HEK293T (cell line): ENCODE results near the gene EVA1A.

Experiments
- FOXA1 ChIP-seq: fragments of 450-650 bp; IDR thresholded peaks from 2 replicates; pipeline ENCODE4 v1.6.1; 2016; ENCODE audit warnings: mild to moderate bottlenecking
- FOXK2 ChIP-seq: fragments of 450-650 bp; IDR thresholded peaks from 2 replicates; pipeline ENCODE4 v1.6.1; 2016; ENCODE audit warnings: mild to moderate bottlenecking
- HDGF ChIP-seq: fragments of 450-650 bp; IDR thresholded peaks from 2 replicates; pipeline ENCODE4 v1.6.1; 2017; ENCODE audit warnings: antibody characterized with exemption, borderline replicate concordance
- LEF1 ChIP-seq: fragments of 450-650 bp; IDR thresholded peaks from 2 replicates; pipeline ENCODE4 v1.6.1; 2017; ENCODE audit warnings: mild to moderate bottlenecking, borderline replicate concordance
- ZNF384 ChIP-seq: fragments of 450-650 bp; IDR thresholded peaks from 2 replicates; pipeline ENCODE4 v1.6.1; 2016
- TF ChIP-seq, protein P1 (sequence below): fragments of 450-650 bp; IDR thresholded peaks from 2 replicates; pipeline ENCODE4 v1.6.1; 2016

- TF ChIP-seq ZNF384 (no peak), HDGF (no peak), FOXK2 (no peak), LEF1 (no peak), FOXA1 (no peak)
- TF ChIP-seq, protein P1, sequence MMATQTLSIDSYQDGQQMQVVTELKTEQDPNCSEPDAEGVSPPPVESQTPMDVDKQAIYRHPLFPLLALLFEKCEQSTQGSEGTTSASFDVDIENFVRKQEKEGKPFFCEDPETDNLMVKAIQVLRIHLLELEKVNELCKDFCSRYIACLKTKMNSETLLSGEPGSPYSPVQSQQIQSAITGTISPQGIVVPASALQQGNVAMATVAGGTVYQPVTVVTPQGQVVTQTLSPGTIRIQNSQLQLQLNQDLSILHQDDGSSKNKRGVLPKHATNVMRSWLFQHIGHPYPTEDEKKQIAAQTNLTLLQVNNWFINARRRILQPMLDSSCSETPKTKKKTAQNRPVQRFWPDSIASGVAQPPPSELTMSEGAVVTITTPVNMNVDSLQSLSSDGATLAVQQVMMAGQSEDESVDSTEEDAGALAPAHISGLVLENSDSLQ: no peak
Measured at GRCh38 chr2:75609334-75609689, 48.6 kb upstream of the EVA1A start.
